Suppressor macrophage treated with lipopolysaccharide for 1 hour (primary cell): ENCODE measurements around the gene KCMF1.

Source experiments
- DNase-seq, 3 donors: peaks; one replicate each; pipeline ENCODE4 v3.0.0-alpha.2; 2020 to 2022

The KCMF1 gene

DNA sequence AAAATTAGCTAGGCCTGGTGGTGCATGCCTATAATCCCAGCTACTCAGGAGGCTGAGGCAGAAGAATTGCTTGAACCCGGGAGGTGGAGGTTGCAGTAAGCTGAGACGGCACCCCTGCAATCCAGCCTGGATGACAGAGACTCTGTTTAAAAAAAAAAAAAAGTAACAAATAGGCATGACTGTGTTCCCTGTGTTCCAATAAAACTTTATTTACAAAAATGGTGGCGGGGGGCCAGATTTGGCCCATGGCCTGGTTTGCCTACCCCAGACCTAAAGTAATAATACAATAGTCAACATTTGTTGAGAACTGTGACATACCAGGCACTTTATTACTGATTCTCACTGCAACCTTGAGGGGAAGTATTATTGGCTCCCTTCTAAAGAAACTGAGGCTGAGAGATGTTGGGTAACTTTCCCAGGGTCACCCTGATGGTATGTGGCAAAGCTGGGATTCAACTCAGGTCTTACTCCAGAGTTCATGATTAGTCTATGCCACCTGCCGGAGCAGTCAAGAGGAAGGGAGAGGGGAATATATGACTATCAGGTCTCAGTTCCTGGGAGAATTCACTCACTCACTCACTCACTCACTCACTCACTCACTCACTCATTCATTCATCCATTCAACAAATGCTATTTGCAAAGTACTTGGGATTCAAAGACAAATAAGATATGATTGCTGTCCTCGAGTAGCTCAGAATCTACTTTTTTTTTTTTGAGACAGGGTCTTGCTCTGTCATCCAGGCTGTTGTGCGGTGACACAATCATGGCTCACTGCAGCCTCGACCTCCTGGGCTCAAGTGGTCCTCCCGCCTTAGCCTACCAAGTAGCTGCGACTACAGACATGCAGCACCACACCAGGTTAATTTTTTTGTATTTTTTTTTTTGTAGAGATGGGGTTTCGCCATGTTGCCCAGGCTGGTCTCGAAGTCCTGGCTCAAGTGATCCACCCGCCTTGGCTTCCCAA lies 14.3 kb upstream of the KCMF1 start:
- DNase-seq, result no peak

DNA sequence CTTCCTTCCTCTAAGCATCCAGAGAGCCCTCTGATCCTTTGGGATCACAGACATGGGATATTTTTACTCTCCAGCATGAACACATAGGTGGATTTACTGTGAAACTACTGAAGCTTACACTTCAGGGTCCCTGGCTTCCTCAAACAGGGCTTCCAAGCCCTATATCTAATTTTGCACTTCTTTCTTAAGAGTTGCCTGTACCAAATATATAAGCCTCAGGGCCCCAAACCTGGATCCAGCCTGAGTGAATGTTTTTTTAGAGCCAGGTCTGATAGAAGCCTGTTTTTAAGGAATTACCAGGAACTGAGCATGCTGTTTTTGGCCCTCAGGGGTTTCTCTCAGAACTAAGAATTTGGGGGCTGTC lies 13.2 kb upstream of the KCMF1 start:
- no peak for DNase-seq

DNA sequence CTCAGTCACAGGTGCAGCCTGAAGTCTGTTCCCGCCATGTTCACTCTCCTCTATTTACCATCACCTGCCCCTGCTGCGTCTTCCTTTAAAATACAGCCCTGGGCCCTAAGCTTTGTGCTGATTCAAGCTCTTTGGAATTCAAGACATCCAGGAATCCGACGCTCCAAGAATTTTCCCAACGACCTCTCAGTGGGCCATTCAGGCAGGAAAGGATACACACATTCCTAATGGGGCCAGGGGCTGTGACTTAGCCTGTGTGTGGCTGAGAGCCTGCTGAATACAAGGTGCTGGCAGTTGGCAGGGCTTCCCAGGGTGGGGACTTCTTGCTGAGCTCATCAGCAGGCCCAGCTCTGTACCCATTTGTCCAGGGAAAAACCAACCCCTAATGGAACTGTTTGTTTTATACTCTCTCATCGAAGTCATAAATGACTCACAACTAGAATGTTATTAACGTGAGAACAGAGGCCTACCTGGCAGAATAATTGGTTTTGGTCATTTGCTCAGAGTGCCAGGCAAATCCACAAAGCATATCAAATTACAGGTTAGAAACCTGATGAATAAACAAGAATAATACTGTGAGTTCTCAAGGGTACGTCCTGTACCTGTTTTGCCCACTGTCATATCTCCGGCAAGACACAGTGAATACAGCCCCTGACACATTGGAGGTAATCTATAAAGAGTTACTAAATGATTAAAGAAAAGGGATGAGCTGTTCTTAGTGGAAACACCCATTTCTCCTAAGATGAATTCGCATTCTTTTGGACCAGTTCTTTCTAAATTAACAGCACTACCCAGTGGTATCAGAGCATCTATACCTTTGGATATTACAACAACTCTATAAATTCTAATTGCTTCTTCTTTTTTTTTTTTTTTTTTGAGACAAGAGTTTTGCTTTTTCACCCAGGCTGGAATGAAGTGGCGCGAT lies 12.6 kb upstream of the KCMF1 start:
- DNase-seq, result peak; percentile 27 to 39 (median 38)

DNA sequence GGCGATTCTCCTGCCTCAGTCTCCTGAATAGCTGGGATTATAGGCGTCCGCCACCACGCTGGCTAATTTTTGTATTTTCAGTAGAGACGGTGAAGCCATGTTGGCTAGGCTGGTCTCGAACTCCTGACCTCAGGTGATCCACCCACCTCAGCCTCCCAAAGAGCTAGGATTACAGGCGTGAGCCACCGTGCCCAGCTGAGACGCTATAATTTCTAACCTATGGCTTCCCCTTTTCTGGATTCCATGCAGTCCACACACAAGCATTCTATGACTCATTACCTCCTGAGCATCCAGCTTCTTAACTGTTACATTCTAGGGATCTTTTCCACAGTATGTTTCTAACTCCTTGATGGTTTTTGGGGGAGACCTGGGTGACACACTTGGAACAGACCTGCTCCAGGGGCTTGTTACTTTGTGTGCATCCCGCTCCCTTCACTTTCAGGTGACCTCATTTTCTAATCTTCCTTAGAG lies 11.8 kb upstream of the KCMF1 start:
- DNase-seq, result peak; percentile 68 to 85 (median 81)

DNA sequence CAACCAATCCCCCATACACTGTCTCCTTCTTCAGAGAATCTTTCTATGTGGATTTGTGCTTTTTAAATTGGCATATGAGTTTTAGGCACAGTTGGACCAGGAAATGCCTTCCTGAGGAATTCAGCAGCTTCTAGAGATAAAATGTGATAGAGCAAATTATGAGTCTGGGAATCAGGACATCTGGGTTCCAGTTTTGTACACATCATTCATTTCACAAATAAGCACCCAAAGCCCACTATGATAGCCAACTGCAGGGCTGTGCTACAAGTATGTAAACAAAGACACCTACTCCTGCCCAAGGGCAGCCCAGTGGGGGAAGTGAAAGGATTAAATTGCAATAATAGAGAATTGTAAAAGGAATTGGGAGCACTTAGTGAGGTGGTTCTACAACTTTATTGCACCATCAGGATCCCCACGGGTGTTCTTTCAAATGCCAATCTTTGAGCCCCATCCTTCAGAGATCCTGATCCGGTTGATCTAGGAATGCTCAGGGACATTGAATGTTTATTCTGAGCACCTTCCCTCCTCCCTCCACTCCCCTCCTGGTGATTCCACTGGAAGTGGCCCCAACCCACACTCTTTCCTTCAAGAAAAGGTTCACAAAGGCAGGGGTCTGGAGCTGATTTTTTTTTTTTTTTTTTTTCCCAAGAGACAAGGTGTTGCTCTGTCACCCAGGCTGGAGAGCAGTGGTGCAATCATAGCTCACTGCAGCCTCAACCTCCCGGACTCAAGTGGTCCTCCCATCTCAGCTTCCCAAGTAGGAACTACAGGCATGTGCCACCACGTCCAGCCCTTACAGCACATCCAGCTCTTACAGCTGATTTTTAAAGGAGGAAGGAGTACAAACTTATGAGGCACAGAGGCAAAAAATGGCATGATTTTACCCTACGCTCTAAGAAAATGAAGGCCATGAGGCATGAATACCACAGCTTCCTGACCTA lies 11.1 kb upstream of the KCMF1 start:
- DNase-seq, result no peak

DNA sequence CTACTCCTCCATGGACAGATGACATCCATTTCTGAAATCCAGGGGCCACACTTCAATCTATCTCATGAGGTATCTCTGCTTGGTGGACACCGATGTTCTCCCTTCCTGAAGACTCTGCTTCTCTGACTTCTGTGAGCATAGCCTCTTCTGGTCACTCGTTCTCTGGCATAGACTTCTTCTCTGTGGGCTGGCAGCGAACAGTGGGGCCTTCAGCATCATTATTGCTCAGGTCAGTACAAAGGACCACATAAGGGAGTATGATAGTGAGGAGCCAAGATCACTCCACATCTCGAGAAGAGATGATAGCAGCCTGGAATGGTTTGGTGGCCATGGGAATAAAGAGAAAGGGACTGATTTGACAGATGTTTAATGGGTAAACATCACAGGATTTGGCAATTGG lies 8.0 kb upstream of the KCMF1 start:
- no peak for DNase-seq

DNA sequence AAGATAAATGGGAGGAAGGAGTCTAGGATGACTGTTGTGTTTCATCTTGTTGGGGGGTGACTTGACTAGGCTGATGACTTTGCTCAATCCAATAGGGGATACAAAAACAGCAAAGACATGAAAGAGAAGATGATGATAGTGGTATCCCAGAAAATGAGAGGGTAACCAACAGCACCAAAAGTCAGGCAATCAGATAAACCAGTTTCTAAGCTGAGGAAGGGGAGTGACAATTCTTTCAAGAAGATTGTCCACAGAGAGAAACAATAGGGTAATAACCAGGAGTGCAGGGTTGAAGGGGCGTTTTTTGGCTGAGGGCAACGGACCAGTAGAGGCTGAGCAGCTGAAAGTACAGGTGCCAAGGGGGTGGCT lies 7.7 kb upstream of the KCMF1 start:
- DNase-seq, result no peak

DNA sequence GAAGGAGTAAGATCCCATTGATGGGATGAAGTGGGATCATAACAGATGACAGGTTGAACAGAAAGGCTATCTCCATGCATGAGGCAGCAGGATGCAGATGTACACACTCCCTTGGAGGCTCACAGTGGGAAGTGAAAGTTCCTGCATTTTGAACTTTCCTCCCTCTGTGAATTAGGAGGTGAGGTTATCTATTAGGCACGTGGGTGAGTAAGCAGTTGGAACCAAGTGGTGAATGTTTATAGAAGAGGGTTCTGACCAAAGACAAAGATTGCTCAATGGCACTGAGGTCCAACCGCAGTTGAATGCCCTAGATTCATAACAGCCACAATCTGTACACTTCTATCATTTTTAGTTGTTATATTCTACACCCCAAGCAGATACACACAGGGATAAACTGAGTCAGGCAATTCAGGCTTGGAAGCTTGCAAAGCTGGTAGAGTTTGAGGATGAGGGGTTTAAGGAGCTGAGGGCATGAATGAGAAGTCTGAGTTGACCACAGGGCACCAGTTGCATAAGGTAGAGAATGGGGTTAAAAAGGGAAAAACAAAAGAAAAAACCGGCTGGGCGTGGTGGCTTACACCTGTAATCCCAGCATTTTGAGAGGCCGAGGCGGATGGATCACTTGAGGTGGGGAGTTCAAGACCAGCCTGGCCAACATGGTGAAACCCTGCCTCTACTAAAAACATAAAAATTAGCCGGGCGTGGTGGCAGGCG lies 7.1 kb upstream of the KCMF1 start:
- DNase-seq, result peak; percentile 69 to 81 (median 71)

DNA sequence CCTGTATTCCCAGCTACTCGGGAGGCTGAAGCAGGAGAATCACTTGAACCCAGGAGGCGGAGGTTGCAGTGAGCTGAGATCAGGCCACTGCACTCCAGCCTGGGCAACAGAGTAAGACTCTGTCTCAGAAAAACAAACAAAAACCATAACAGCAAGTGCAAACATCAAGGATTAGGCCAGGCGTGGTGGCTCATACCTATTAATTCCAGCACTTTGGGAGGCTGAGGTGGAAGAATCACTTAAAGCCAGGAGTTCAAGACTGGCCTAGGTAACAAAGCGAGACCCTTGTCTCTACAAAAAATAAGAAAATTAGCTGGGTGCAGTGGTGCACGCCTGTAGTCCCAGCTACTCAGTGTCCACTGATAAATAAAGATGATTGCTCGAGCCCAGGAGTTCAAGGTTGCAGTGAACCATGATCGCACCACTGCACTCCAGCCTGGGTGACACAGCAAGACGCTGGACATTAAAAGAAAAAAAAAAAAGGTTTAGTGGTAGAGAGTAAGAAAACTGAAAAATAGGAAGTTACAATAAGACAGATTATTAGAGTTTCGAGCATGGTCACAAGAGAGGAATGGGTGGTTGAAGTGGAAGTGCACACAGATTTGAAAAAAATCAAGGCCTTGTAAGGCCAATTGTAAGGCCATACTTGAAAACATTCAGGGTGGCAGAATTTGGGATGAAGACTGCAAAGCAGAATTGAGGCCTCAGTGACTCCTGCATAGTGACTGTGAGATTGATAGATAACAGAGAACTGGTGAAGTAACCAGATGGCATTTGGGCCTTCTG lies 6.4 kb upstream of the KCMF1 start:
- DNase-seq, result peak; percentile 29 to 73 (median 71)

DNA sequence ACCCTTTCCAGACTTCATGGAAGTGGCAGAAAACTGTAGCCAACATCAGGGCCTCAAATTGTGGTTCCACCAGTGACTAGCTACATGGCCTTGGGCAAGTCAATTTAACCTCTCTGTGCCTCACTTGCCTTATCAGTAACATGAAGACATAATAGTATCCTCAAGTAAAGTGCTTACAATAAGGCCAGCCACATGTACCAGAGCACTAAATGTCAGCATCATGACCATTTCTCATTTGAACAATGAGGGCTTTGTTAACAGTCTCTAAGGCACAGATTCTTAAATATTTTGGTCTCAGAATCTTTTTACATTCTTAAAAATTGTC lies 5.8 kb upstream of the KCMF1 start:
- no peak for DNase-seq

DNA sequence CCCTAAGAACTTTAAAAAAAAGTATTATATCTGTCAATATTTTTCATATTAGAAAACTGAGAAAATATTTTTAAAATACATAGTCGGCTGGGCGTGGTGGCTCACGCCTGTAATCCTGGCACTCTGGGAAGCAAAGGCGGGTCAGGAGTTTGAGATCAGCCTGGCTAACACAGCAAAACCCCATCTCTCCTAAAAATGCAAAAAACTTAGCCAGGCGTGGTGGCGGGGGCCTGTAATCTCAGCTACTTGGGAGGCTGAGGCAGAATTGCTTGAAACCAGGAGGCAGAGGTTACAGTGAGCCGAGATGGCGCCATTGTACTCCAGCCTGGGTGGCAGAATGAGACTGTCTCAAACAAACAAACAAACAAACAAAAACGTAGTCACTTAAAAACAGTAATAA lies 5.1 kb upstream of the KCMF1 start:
- no peak for DNase-seq

DNA sequence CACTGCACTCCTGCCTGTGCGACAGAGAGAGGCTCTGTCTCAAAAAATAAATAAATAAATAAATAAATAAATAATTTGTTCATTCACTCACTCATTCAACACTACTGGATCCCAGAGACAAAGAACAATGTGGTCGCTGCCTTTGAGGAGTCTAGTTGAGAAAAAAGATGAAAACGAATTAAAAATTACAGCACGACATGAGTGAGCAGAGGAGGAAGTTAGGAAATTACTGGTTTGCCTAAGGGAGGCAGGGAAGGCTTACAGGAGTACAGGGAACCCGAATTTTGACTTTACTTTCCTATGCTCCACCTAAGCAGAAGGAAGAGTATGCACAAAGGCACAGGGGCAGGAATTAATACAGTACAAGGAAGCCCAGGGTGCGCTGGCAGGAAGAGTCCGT lies 4.2 kb upstream of the KCMF1 start:
- peak; percentile 48 to 59 (median 58) for DNase-seq

DNA sequence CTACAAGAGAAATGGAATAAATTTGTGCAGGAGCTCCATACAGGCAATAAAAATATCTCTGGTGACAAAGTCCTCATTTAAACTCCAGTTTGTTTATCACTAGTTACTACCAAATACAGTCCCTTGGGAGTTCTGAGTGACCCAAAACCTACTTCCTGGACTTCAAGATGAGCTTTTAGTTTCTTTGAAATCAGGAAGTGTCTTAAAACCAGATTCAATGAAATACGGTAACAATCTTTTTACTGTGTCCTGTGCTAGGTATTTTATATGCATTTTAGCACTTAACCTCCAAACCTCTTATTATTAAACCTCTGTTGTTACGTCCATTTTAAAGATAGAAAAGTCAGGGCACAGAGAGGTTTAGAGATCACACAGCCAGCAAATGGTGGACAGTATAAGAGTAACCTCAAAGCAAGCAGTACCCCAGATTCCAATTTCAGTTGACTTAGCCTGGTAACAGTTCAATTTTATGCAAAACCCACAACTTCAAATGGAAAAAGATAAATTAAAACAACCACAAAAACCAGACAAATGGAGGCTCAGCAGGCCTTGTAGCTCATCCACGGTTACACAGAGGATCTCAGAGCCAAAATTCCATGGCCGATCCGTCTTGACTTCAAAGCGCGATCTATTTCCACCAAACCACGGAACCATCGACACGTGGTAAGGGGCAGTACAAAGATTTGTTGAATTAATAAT lies 1.3 kb upstream of the KCMF1 start:
- DNase-seq, result peak; percentile 36 to 59 (median 53)

DNA sequence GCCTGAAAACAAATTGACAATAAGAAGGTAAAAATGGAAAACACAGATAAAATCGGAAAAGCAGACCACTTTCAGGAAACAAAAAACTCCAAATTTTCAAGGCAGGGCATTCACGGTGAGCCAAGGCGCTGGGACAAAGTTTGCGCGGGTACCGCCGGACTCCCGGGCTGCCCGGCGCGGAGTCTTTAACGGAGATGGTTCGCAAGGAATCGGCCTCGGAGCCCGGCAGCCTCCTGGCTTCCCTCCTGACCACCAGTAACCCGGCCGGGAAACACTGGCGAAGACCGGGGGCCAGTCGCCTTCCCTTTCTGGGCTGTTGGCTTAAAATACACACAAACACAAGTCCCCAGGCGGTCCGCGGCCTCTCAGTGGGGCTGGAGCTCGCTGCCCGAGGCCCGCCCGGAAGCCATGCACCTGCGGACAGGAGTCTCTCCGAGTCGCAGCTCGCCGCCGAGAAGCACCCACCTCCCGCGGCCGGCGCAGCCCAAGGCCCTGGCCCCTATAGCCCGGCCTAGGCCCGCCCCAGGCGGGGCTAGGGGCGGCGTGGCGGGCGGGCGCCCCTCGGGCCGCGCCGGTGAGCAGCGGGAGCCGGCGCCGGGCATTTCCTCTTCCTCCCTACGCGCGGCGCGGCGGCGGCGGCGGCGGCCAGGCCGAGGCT lies 622 bp upstream of the KCMF1 start:
- peak; percentile 62 to 75 (median 68) for DNase-seq

DNA sequence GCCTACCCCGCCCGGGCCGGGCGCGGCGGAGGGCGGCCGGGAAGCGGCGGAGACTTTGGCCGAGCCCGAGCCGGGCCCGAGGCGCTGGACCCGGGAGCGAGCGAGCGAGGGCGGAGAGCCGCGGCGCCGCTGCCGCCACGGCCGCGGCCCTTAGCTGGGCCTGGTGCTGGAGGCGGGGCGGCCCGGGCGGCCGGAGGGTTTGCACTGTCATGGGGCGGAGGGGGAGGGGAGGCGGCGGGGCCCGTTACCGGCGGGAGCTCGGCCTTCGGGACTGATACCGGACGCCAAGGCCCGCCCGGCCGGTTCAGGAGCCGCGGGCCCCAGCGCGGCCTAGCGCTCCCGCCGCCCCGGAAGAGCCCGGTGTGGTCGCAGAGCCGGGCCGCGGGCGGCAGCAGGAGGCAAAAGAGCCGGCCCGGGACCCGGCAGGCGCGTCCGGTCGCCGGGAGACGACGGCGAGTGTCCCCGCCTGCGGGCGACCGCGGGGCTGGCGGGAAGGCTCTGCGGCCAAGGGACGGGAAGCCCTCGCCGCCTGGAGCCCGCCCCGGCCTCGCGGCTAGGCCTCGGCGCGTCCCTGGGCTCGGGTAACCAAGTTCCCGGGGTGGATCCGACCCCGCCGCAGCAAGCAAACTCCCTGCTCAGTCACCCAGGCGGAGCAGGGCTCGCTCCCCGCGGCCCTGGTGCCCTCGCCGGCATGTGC lies 697 bp downstream of the KCMF1 start:
- peak; percentile 58 to 85 (median 67) for DNase-seq

DNA sequence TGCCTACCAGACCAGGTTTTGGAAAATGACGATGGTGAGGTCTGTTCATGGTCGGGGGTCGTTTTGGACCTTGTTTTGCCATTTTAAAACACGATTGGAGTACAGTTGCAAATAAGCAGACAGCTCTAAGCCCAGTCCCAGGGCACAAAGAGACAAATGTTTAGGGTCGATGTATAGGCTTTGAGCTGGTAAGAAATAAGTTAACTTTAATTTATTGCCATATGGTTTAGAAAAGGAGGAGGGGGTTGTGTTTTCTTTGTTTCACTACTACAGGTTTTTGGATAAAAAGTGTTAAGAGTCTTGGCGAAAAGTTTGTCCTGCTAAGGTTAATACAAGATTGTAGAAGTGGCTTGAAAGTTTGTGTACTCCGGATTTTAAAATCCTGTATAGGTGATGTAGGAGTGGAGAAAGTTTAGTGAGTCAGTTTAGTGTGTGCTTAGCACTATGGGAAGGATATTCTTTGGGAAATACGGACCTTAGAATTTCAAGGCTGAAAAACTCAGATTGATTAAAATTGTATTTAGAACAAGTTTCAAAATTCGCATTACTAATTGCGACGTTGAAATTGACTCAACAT lies 1.3 kb downstream of the KCMF1 start:
- peak in 1 of 3 donors; percentile 27 for DNase-seq

DNA sequence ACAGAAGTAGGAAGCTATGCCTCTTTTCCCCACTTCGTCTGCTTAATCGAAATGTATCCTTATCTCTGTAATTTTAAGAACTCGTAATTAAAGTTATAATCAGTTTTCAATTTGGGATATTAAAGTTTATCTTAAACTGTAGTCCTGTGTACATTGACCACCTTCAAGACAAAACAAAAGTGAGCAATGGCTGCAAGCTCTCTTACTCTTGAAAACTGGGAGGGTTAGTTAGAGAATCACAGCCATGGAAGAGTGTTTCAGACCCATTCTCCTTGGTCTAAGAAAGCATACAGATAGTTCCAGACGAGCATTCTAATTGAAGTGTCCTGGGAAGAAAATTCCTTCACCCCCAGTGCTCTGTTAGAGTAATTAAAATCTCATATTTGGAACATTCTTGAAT lies 2.0 kb downstream of the KCMF1 start:
- DNase-seq, result no peak

DNA sequence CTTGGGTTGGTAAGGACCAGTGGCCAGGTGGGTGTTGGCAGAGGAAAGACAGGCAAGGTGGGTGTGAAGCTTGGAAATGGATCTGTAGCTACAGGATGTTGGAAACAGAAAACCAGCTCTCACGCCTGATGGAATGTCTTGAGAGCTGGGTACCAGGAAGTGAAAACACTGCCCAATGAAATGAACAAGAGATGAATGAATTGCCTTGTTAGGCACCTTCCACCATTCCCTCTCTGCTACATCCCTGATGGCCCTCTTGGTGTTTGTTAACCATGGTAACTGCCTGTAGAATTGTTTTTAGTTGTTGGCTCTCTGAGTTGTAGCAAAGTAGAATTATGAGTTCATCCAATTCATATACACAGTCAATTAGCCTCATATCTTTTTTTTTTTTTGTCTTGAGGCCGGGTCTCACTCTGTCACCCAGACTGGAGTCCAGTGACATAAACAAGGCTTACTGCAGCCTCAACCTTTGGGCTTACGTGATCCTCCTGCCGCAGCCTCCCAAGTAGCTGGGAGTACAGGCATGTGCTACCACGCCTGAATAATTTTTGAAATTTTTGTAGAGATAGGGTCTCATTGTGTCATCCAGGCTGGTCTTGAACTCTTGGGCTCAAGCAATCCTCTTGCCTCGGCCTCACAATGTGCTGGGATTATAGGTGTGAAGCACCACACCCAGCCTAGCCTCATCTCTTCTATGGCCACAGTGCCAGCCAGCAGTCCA lies 9.5 kb downstream of the KCMF1 start:
- DNase-seq, result no peak
